ENCODE measurements around the gene TTLL10.

GRCh38 chr1:1236945-1237873 is 63.5 kb downstream of the TTLL10 start:
- TF ChIP-seq, protein P1, sequence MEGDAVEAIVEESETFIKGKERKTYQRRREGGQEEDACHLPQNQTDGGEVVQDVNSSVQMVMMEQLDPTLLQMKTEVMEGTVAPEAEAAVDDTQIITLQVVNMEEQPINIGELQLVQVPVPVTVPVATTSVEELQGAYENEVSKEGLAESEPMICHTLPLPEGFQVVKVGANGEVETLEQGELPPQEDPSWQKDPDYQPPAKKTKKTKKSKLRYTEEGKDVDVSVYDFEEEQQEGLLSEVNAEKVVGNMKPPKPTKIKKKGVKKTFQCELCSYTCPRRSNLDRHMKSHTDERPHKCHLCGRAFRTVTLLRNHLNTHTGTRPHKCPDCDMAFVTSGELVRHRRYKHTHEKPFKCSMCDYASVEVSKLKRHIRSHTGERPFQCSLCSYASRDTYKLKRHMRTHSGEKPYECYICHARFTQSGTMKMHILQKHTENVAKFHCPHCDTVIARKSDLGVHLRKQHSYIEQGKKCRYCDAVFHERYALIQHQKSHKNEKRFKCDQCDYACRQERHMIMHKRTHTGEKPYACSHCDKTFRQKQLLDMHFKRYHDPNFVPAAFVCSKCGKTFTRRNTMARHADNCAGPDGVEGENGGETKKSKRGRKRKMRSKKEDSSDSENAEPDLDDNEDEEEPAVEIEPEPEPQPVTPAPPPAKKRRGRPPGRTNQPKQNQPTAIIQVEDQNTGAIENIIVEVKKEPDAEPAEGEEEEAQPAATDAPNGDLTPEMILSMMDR (conservative IDR thresholded peaks at IDR 0.05) = no peak
- TF ChIP-seq EZH2 (IDR thresholded peaks at IDR 0.05; ENCODE audit: low read depth) = no peak

Measured in PC-9 (cell line).